Epidermal melanocyte (primary cell): ENCODE results near the gene PHLDA2.

Source experiments
- DNase-seq: peaks from one replicate; pipeline ENCODE4 v3.0.0; 2011; ENCODE audit warnings: low spot score; ENCODE audit not compliant: insufficient read length

Gene PHLDA2

DNA sequence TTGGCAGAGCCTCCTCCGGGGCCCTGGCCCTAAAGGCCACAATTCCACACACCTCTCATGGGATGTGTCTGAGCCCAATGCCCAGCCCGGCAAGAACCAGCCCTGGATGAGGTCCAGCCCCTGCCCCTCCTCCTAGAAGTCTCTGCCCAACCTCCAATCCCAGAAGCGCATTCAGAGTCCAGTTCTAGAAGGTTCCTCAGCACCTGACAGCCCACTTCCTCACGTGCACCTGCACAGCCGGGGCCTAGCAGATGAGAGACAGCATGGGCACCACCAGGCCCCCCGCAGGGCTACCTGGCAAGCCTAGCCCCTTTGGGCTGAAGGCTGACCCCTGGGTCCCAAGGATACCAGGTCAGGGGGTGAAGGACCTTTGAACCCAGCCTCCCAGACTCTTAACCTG, 32.2 kb downstream of the PHLDA2 start:
- no peak for DNase-seq

DNA sequence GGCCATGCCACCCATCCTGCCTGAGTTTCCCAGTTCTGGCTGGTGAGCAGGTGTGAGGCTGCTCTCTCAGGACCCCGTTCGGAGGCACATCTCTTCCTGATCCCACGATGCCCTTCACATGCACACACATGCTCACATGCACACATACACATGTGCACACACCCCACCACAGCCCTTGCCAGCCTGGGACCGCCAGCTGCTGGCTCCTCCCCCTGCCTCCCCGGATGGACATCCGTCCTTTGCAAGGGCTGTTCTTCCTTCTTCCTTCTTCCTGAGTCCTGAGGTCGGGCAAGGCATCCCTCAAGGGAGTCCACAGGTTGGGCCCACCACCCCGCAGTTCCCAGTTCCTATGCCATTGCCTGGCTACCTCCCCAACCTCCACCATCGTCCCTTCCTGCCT, 33.2 kb downstream of the PHLDA2 start:
- DNase-seq: no peak

DNA sequence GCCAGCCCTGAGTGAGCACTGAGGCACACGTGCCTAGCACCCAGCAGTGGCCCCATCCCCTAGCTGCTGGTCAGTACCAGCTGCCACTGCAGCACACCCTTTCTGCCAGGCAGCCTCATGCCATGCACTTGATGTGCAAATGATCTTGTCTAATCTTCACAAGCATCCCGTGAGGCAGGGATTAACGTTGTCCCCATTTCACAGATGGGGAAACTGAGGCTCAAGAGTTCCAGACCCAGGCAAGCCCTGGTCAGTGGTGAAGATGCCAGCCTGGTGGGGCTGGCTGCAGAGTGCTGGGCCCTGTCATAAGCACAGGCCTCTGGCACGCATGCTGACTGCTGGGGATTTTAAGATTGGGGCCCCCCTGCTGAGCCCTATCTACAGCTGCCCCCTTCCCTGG, 35.3 kb downstream of the PHLDA2 start:
- DNase-seq: no peak

DNA sequence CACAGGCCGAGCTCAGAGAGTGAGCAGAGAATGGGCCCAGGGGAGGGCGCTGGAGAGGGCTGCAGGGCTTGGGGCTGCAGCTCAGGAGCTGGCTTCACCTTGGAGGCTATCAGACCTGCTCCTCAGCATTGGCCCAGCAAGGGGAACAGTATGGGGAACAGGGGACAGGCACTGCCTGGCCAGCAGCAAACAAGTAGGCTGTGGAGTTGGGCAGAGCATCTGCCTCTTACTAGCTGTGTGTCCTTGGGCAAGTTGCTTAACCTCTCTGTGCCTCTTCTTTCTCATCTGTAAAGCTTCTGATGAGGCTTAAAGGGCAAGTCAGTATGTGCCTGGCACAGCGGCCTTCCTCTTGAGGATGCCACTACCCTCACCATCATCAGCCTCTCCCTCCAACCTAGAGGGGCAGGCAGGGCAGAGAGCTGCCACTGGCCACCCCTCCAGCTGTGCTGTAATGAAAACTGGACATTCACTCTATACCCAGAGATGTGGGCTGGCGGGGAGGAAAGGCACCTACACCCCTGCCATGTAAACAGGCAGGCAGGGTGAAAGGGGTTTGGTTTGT, 36.2 kb downstream of the PHLDA2 start:
- DNase-seq: no peak

DNA sequence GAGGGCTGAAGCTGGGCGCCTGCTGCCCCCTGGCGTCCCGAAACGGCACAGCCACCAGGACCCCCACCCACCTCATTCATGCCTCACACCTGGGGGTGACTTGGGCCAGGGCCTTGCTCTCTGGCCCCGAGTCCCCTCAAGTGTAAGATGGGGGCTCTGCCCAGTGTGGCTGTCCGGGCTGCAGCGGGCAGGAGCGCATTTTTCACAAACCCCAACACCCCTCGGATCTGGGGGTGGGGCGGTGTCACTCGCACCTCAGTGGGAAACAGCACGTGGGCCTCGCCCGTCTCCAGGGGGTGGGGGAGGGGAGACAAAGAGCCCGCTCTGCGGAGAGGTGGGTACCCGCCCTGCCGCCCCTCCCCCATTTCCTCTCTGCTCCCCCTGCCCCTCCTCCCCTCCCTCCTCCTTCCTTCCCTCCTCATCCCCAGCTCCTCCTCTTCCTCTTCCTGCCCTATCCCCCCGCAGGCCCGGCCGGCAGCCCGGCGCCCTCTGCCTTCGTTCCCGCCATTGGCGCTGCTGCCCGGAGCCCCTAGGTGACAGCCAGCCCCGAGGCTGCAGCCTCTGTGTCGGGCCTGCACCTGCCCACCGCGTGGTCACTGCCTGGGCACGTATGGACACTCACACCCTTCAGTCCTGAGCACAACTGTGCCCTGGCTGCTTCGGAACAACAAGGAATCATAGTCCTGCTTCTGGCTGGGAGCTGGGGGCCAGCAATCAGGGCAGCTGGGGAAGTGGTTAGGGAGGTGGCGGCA, 36.8 kb downstream of the PHLDA2 start:
- DNase-seq: peak; percentile 80

DNA sequence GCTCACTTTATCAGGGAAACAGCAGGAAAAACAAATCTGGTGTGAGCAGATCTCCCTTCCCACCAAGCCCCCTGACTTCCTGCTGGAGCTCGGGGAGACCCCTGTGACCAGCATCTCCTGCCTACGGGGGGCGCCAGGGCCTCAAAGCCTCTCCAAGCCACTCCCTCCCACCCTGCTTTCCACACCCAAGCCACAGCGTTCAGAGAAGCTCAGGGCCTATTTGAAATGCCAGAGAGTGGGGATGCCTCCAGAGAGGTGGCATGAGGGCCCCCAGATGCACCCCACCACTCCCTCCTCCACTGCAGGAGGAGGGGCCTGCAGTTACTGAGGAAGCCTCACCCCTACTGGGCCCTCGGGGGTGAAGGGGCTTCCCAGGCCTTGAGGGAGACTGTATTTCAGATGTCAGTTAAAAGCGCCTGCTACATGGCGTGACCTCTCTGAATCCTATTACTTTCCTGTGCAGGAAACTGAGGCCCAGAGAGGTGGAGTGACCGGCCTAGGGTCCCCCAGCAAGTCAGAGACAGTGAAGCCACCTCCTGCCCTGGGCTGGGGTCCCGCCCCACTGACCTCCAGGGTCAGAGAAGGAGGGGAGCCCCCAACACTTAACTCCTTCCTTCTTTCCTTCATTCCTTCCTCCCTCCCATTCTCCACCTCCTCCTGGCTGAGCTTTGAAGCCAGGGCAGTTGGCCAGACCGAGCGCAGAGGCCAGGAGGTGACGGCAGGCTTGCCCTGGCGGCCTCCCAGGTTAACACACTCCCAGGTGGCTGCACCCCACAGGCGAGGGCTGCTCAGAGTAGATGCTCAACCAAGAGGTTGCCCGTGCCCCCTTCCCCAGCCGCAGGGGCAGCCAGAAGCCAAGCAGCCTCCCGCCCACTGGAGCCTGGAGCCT, 37.6 kb downstream of the PHLDA2 start:
- DNase-seq: no peak

DNA sequence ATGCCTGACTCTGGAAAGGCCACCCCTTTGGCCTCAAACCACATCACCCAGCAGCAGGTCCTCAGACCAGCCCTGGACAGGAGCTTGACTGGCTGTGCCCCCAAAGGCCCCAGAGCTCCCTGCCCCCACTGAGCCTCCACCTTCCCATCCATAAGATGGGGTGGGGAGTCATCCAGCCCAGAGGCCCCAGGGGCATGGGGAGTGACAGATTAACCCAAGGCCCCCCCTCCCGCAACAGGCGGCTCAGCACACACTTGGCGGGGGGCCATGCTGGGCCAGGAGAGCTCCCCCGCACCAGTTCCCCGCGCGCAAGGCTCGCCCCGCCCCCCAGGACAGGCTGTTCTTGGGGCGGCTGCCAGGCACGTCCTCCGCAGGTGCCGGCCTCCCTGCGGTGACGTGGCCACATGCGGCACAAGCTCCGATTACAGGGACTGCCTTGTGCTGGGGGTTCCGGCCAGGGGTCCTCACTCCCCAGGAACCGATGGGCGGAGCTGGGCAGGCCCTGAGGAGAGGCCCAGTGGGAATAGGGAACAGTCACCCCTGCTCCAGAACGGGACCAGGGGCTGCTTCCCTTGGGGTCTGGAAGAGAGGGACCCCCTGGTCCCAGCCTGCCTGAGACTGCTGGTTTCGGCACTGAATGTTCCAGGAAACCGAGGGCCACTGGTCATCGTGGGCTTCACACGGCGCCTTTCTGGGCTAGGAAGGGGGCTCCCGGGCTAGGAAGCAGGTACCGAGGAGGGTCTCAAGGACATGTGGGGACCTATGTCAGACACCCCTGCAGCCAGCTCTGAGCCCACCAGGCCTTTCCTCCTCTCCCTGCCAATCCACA, 38.5 kb downstream of the PHLDA2 start:
- no peak for DNase-seq

DNA sequence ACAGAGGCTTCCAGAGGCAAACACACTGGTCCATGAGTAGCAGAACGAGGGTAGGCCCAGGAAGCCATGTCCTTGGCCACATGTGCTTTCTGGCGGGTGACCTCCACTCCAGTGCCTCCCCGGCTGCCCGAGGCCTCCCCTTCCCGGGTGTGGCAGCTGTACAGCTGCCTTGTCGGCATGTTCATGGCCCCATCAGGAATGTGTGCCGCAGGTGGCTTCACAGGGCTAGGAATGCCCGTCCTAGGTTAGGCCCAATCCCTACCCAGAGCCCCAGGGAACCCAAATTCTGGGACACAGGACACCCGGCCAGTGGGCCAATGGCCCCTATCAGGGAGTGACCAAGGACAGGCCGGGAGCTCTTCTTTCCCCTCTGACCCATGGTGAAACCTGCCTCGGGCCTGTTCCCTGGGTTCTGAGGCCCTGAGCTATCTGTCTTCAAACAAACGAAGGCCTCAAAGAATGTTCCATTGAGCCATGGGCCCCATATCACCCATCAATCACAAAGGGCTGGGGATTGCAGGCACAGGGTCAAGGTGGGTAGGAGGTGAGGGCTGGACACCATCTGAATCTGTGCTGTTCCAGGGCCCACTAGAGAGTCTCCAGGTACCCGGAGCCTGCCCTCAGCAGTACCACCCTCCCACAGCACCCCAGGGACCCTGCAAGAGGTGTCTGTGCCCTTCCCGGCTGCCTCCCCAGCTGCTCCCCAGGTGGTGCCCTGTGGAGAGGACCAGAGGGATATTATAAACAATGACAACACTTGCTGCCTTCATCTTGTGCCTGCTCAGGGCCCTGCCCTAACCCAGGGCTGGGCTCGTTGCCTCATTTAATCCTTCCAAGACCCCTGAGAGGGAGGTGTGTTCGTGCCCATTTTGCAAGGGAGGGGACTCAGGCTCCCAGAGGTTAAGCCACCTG, 39.6 kb downstream of the PHLDA2 start:
- DNase-seq: no peak

DNA sequence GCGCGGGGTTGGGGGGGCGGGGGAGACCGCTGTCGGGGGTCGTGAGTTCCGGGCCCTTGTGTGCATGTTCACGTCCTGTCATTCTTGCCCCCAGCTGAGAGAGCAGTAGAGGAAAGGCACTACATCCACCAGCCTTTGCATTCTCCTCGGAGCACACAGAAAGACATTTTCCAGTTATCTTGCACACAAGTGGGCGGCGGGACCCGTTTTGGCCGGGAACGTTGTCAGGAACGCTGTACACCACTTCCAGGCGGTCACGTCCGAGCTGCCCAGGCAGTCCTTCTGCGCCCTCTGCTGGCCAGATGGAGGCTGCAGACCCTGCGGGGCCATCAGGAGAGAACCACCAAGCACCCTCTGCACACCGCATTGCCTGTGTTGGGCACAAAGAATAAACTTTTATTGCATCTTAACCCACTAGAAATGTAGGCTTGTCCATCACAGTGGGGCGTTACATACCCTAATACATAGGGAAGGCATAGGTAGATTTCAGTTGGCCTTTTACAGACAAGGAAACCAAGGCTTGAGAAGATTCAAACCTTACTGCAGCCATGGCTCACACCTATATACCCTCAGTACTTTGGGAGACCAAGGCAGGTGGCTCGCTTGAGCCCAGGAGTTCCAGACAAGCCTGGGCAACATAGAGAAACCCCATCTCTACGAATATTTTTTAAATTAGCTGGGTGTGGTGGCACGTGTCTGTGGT, 40.8 kb downstream of the PHLDA2 start:
- peak; percentile 84 for DNase-seq

DNA sequence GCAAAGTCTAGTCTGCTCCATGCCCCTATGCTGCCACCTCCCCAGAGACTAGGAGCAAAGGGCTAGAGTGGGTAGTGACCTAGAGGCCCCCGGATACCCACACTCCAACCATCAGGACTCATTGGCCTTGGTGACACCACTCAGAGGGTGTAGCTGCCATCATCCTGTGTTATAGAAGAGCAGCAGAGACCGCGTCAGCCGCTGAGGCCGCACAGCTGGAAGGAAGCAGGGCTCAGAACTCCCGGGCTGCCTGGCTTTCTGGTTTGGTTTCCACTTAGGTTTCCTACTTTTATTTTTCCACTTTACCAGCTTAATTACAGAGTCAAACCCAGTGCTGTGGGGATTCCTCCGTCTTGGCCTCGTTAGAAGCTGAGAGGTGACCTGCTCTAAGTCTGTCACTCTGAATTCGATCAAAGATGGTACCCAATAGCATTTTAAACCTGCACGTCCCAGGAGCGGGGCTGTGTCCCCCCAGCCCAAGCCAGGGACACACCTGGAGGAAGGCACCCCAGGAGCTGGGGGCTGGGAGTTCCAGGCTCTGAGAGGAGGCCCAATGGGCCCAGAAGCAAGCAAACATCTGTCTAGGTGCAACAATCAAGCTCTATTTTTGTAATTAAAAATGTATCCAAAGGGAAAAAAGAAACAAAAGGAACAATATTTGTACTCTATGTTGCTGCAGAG, 41.6 kb downstream of the PHLDA2 start:
- no peak for DNase-seq

DNA sequence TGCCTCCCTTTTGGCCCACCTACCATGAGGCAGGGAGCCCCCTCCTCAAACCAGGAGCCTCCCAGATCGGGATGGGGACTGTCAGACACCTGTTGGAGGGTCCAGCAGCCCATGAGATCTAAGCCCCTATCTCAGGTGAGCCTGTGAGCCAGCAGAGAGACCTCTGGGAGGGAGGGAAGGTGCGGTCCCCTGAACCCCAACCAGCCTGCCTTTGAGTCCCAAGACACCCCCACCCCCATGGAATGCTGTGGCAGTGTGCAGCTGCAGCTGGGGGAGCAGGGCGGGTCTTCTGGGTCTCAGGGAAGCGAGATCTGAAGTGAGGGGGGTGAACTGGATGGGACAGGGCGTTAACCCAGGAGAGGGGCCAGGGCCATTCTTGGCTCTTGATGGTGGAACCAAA, 42.3 kb downstream of the PHLDA2 start:
- DNase-seq: no peak

DNA sequence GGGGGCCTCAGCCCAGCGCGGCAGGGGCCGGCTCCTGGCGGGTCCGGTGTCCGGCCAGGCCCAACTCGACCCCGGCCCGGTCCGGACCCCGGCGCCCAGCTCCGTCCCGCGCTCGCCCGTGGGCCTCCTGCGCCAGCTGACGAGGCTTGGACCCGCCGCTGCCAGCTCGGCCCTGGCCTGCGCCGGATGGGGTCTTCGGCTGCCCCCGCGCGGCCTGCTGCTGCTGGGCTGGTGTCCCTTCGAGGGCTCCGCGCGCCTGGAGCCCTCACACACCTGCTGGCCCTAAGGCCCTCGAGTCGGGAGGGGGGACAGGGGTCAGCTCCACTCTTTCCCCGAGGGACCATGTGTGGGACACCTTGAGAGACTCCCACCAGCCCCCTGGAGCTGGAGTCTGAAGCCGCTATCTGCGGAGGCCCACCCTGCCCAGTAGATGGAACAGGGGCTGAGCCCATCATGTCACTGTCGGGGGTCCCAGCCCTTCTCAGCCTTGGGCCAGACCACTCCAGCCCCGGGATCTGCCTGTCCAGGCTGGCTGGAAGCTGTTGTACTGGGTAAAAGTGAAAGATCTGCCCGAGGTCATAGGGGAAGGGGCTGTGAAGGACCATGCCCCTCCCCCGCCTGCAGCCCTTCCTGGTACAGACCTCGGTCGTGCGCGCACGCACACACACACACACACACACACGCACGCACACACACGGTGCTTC, 42.9 kb downstream of the PHLDA2 start:
- DNase-seq: no peak

DNA sequence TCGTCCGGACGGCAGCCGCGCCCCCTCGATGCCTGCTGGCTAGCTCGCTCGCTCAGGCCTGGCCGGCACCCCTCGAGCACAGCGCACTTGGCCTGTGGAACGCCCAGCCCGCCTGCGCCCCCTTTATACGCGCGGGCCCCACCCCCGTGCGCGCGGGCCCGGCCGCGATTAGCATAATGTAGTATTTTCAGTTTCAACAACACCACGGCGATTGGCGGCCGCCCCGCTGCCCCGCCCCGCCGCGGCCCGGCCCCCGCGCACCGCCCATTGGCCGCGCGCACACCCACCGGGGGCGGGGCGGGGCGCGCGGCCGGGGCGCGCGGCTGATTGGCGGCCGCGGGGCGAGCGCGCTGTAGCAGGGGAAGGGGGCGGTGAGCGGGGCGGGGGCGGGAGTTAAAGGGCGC, 43.5 kb downstream of the PHLDA2 start, which contains the start of gene CDKN1C:
Gene CDKN1C, minus strand, starts transcription at position 98 of the 404 bp plus-strand sequence. CDS start 319 bp downstream, outside the sequence.
- peak; percentile 94 for DNase-seq

DNA sequence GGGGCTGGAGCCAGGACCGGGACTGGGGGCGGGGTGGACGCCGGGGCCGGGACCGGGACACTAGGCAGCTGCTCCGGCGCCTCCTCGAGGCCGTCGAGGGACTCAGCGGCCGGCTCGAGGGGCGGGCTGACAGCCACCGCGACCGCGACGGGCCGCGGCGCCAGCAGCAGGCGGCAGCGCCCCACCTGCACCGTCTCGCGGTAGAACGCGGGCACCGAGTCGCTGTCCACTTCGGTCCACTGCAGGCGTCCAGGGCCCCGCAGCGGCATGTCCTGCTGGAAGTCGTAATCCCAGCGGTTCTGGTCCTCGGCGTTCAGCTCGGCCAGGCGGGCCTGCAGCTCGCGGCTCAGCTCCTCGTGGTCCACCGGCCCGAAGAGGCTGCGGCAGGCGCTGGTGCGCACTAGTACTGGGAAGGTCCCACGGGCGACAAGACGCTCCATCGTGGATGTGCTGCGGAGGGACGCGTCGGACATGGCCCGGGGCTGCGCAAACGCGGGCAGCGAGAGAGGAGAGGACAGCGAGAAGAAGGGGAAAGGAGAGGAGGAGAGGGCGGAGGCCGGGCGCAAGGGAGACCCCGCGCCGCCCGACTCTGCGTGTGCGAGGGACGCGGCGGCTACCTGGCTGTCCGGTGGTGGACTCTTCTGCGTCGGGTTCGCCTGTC, 44.1 kb downstream of the PHLDA2 start:
- peak; percentile 53 for DNase-seq

DNA sequence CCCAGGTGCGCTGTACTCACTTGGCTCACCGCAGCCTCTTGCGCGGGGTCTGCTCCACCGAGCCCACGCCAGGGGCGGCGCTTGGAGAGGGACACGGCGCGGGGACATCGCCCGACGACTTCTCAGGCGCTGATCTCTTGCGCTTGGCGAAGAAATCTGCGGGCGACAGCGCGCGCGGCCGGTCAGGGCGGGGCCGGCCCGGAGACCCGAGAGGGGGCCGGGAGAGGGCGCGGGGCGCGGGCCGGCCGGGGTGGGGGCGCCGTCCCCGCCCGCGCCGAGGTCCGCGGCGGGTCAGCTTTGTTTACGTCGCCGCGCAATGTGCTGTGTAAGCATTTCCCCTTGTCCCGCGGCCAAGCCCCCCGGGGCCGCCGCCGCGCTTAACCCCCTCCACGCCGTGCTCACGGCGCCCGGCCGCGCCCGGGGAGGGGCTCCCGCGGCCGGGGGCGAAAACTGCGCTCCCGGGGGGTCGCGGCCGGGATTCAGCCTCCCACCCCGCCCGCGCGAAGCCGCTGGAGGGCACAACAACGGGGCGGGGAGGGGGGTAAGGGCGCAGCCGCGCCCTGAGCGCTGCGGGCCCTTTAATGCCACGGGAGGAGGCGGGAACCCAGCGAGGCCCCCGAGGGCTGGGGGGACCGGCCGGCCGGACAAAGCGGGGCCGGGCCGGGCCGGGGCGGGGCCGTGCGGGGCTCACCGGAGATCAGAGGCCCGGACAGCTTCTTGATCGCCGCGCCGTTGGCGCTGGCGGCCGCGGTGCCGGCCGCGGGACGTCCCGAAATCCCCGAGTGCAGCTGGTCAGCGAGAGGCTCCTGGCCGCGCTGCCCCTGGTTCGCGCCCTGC, 45.0 kb downstream of the PHLDA2 start:
- DNase-seq: peak; percentile 78

DNA sequence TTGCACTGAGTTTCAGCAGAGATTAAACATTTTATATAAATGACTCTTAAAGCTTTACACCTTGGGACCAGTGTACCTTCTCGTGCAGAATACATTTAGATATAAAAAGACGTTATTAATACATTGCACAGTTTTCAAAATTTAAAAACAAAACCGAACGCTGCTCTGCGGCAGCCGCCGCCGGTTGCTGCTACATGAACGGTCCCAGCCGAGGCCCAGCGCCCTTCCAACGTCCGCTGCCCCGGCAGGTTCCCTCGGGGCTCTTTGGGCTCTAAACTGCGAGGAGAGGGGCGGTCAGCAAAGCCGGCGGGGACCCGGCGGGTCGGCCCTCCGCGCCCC, 45.6 kb downstream of the PHLDA2 start:
- no peak for DNase-seq
